Measurements from ENCODE around the gene SSNA1. TPM values are rescaled to one million over a fixed set of nuclear protein-coding genes. Genes with fewer than 3 reads are reported as not detected.

The SSNA1 gene
- total RNA-seq, 2 donors from 2014 or later = 43.7 to 84.7 TPM

DNA sequence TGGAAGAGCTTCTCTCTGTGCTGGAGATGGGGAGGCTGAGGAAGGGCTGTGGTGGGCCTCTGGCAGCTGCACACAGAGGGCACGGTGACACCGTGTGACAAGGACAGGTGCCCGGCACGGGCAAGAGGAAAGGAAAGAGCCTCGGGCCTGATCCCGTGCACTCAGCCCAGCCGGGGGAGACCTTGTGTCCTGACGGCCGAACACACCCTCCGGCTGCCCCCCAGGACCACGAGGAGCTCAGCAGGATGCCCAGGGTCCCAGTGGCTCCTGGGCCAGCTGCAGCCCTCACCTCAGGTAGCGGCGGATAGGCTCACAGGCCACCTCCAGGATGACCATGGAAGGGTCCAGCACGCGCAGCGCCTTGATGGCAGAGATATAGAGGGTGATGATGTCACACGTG, 5.6 kb upstream of the SSNA1 start:
- H3K4me1 Mint-ChIP-seq = peaks cover 4% of the 10 kb centered on the region
- H3K36me3 Mint-ChIP-seq (ENCODE audit: low read depth) = peaks cover 31% of the 10 kb centered on the region
- H3K9me3 Mint-ChIP-seq = no peaks in the 10 kb centered on the region
- H3K4me3 Mint-ChIP-seq = no peak overlapping the region
- no peaks in the 10 kb centered on the region for H3K27me3 Mint-ChIP-seq
- no peak for ATAC-seq (replicated peaks)
- H3K27ac Mint-ChIP-seq = no peak overlapping the region

DNA sequence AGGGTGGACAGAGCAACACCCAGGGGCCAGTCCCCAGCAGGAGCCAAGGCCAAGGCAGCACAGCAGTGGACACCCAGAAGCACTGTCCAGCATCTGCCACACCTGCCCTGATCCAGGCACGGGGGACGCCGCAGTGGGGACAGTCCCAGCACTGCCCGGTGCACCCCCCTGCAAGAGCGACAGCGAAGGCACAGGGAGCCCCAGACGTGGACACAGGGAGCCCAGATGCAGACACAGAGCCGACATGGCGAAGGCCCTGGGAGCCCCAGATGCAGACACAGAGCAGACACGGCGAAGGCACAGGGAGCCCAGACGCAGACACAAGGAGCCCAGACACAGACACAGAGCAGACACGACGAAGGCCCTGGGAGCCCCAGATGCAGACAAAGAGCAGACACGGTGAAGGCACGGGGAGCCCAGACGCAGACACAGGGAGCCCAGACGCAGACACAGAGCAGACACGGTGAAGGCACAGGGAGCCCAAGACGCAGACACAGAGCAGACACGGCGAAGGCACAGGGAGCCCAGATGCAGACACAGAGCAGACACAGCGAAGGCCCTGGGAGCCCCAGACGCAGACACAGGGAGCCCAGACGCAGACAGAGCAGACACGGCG, 4.4 kb upstream of the SSNA1 start:
- H3K36me3 Mint-ChIP-seq (ENCODE audit: low read depth) = peaks cover 31% of the 10 kb centered on the region
- no peak overlapping the region for H3K27ac Mint-ChIP-seq
- ATAC-seq (replicated peaks) = no peak
- no peaks in the 10 kb centered on the region for H3K27me3 Mint-ChIP-seq
- peaks cover 4% of the 10 kb centered on the region for H3K4me1 Mint-ChIP-seq
- no peaks in the 10 kb centered on the region for H3K9me3 Mint-ChIP-seq
- no peak overlapping the region for H3K4me3 Mint-ChIP-seq

DNA sequence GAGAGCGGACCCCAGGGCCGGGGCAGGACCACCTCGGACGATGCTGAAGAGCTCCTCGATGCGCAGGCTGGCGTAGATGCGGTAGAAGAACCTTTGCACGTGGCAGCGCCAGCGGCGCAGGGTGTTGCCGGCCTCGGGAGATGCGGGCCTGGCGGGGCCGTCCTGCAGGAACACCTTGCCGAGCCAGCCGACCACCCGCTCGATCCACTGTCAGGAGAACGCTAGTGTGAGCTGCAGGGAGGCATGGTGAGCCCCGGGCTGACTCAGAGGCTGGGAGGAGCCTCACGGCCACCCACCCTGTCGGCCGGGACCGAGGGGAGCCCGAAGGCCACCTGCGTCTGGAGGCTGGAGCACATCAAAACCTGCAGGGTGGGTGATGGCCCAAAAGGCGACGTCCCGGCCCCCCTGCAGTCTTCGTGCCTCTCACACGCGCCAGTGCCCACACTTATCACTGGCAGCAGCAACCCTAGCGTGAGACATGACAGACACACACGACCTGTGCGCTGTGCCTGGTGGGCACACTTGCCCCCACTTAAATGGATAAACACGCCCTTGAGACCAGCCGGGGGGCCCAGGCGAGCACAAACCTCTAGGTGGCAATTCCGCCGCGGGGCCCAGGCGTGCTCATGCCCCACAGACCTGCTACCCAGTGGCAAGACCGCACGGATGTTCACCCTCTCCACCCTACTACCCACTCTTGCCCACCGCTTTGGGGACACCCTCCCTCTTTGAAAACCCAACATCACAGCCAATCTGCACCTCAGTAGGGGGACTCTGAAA, 3.4 kb upstream of the SSNA1 start:
- no peak overlapping the region for H3K27ac Mint-ChIP-seq
- peaks cover 31% of the 10 kb centered on the region for H3K36me3 Mint-ChIP-seq (ENCODE audit: low read depth)
- no peaks in the 10 kb centered on the region for H3K27me3 Mint-ChIP-seq
- H3K9me3 Mint-ChIP-seq = no peaks in the 10 kb centered on the region
- H3K4me3 Mint-ChIP-seq = no peak overlapping the region
- peaks cover 4% of the 10 kb centered on the region for H3K4me1 Mint-ChIP-seq
- no peak for ATAC-seq (replicated peaks)

DNA sequence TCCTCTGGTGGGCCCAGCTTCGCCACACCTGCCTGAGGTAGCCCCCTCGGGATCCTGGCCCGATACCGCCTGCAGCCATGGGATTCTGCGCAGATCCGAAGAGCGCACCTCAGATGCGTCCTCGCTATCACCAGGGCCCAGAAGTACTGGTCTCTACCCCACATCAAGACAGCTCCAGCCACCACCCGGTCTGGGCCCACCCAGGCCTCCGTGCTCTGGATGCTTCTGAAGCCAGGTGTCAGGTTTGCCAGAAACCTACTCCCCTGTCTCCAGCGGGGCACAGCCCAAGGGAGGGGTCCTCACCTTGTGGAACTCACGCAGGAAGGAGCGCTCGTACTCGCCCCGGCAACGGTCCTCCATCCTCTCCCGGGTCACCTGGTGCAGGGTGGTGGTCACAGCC, 2.6 kb upstream of the SSNA1 start:
- Mint-ChIP-seq H3K36me3 (ENCODE audit: low read depth) (peaks cover 36% of the 10 kb centered on the region), H3K4me3 (no peak overlapping the region), H3K9me3 (no peaks in the 10 kb centered on the region)

DNA sequence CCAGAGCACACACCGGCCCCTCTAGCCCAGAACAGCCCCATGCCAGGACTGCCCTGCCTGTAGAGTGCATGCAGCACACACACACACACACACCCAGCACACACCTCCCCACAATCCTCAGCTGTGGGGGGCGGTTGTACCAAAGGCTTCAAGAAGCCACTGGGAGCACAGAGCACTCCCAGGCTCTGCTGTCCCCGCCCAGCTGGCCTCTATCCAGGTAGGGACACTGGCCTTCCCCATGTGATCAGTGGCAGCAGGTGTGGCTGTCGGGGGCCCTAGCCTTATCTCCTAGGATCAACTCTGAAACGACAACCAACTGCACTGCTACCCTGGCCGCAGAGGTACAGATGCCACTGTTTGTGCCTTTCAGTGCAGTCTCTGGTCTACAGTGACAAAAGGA, 2.1 kb upstream of the SSNA1 start:
- ATAC-seq (replicated peaks) = no peak
- Mint-ChIP-seq H3K4me3 (peak overlapping the region; percentile 89), H3K4me1 (peaks cover 4% of the 10 kb centered on the region), H3K36me3 (ENCODE audit: low read depth) (peaks cover 37% of the 10 kb centered on the region), H3K9me3 (no peaks in the 10 kb centered on the region), H3K27me3 (no peaks in the 10 kb centered on the region), H3K27ac (no peak overlapping the region)

More for the DNA sequence above, 2.6 kb upstream of the SSNA1 start:
- no peaks in the 10 kb centered on the region for H3K27me3 Mint-ChIP-seq
- ATAC-seq (replicated peaks) = no peak
- H3K4me1 Mint-ChIP-seq = peaks cover 4% of the 10 kb centered on the region
- no peak overlapping the region for H3K27ac Mint-ChIP-seq

DNA sequence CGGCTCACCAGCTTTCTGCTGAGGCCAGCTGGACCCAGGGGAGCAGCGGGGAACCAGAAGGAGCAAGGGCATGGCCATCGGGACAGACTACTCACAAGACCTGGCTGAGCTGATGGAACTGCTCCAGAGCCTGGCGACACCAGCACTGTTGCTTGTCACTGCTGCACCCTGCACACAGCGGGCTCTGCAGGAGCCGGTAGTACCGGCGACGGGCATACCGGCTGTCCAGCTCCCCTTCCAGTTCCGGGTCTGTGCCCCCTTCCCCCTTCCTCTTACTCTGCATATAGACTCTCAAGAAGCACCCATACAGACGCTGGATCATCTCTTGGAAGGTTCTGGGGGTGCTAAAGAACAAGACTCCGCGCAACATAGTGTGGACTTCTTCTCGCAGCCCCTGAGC, 1.1 kb upstream of the SSNA1 start:
- peak overlapping the region; percentile 93 for H3K27ac Mint-ChIP-seq
- H3K9me3 Mint-ChIP-seq = no peaks in the 10 kb centered on the region
- ATAC-seq (replicated peaks) = no peak

DNA sequence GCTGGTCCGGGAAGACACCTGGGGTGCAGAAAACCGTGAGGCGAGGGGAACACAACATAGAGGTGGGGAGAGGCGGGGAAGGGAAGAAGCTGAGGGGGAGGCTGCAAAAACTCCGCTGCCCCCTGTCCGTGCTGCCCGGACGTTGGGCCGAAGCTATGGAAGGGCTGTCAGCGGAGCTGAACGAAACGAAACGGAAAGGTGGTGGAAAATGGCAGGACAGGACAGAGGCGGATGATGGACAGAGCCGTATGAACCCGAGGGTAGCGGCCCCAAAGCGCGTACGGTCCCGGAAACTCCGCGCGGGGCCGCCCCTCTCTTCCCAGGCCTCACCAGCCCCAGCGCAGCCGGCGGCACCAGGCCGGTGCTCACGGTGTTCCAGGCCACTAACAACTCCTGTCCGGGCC, 388 bp upstream of the SSNA1 start:
- H3K27me3 Mint-ChIP-seq = no peaks in the 10 kb centered on the region
- H3K4me3 Mint-ChIP-seq = peak overlapping the region; percentile 89
- ATAC-seq (replicated peaks) = peak; percentile 10
- H3K36me3 Mint-ChIP-seq (ENCODE audit: low read depth) = peaks cover 24% of the 10 kb centered on the region
- peak overlapping the region; percentile 93 for H3K27ac Mint-ChIP-seq
- H3K9me3 Mint-ChIP-seq = no peaks in the 10 kb centered on the region
- peaks cover 4% of the 10 kb centered on the region for H3K4me1 Mint-ChIP-seq

More for the DNA sequence above, 1.1 kb upstream of the SSNA1 start:
- Mint-ChIP-seq H3K4me3 (peak overlapping the region; percentile 89), H3K4me1 (peaks cover 4% of the 10 kb centered on the region), H3K27me3 (no peaks in the 10 kb centered on the region), H3K36me3 (ENCODE audit: low read depth) (peaks cover 30% of the 10 kb centered on the region)

DNA sequence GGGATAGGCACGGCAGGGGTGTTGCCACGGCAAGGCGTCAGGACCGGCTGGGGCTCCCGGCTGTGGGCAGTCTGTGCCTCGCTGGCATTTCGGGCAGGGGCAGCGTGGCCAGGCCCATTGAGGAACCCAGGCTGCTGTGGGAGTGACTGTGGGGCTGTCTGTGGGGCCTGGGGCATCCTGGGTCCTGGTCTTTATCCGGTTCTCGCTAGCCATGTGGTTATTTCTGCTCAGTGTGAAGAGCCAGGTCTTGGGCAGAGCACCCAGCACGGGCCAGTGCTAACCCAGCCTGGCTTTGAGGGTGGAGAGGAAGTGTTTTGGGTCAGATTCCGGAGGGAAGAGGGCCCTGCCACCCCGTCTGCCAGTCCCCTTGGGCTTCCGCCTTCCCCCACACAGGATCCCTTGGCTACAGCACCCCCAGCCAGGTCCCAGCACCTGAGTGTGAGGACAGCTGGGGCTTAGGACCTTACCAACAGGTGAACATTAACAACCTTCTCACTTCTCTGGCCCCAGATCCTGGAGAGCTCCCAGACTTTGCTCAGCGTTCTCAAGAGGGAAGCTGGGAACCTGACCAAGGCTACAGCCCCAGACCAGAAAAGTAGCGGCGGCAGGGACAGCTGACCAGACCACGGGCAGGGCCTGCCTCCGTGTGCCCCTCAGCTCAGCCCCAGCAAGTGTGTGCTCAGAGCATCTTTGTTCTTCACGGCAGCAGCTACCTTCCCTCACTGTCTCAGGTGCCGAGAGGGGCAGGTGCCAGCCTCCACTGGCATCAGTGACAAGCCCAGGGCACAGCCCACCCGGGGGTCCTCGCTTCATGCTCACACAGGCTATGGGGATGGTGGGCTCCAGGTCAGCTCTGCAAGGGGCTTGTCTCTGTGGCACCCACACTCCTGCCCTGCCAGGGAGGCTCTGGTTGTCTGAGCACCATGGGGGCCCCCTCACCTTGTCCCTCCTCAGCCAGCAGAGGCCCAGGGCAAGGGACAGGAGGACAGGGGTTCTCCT, 1.1 kb downstream of the SSNA1 start:
- H3K27ac Mint-ChIP-seq = peak overlapping the region; percentile 93
- H3K9me3 Mint-ChIP-seq = no peaks in the 10 kb centered on the region
- H3K36me3 Mint-ChIP-seq (ENCODE audit: low read depth) = peaks cover 8% of the 10 kb centered on the region
- no peak for ATAC-seq (replicated peaks)
- H3K27me3 Mint-ChIP-seq = no peaks in the 10 kb centered on the region
- peak overlapping the region; percentile 89 for H3K4me3 Mint-ChIP-seq
- peaks cover 4% of the 10 kb centered on the region for H3K4me1 Mint-ChIP-seq

DNA sequence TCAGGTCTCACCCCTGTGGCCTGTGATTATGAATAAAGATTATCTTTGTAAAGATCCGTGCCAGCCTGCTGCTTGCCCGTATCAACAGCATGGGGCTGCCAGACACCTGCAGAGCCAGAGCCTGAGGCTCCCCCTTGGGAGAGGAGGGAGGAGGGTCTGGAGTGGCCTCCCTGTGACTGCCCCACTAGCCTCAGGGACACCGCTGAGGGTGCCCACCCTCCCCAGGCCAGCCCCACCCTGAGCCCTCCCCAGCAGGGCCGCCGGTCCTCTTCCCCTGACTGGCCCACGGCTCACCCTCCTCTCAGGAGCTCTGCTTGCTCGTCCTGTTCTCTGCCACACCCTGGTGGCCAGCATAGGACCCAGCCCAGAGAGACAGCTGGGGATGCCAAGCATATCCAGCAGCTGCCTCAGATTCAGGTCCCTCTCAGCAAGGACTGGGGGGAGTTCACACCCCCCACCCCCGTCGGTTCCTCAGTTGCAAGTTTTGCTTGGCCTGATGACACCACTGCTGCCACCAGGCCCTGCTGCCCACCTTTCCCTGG, 1.9 kb downstream of the SSNA1 start:
- peaks cover 4% of the 10 kb centered on the region for H3K4me1 Mint-ChIP-seq
- H3K27ac Mint-ChIP-seq = peak overlapping the region; percentile 93
- H3K9me3 Mint-ChIP-seq = no peaks in the 10 kb centered on the region
- no peaks in the 10 kb centered on the region for H3K27me3 Mint-ChIP-seq
- ATAC-seq (replicated peaks) = no peak
- peak overlapping the region; percentile 89 for H3K4me3 Mint-ChIP-seq
- H3K36me3 Mint-ChIP-seq (ENCODE audit: low read depth) = peaks cover 8% of the 10 kb centered on the region

DNA sequence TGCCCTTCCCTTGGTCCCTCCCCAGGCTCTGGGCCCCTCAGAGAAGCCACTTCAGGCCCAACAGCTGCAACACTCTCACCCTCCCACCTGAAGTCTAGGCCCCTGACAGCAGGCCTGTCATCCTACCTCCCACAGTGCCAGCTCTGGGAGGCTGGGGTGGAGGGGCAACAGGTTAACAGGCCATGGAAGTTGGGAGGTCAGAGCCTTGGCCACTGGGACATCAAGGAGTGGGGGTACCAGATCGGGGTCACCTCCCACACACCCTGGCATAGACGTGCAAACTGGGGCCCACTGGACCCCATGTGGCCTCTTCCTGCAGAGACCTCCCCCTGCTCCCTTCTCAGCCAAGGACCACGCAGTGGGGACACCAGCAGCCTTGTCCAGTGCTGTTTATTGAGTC, 2.8 kb downstream of the SSNA1 start:
- Mint-ChIP-seq H3K9me3 (no peaks in the 10 kb centered on the region), H3K27me3 (no peaks in the 10 kb centered on the region), H3K4me1 (peaks cover 4% of the 10 kb centered on the region), H3K36me3 (ENCODE audit: low read depth) (peaks cover 8% of the 10 kb centered on the region), H3K4me3 (peak overlapping the region; percentile 89), H3K27ac (peak overlapping the region; percentile 80)
- ATAC-seq (replicated peaks) = no peak

DNA sequence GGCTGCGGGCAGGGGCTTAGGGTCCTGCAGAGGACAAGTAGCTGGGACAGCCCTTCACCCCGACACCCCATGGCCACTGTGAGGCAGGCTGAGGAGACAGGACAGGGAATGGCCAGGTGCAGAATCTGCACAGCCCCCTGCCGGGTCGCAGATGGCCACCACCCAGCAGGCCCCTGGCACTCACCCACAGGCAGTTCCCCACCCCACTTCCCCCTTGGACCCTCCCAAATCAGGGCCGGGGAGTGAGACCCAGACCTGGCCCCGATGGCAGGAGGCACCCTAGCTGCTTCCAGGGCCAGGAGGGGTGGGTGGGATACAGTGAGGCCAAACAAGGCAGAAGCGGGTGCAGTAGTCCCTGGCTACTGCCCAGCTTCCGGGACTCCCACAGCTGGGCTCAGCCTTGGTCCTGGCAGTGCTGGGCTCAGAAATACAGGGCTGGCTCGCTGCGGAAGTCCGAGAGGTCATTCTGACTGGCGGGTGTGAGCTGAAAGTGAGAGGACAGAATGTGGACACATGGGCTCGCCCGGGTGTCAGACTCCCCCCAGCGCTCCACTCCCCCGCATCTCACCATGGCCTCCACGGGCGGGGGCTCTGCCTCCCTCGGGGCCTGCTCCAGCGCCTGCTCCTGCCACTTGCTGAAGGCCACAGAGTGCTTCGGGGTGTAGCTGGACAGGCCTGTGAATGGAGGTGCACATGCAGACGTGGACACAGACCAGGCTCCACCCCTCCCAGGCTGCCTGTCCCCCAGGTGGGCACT, 3.4 kb downstream of the SSNA1 start:
- H3K27me3 Mint-ChIP-seq = no peaks in the 10 kb centered on the region
- no peak overlapping the region for H3K4me3 Mint-ChIP-seq
- peaks cover 8% of the 10 kb centered on the region for H3K36me3 Mint-ChIP-seq (ENCODE audit: low read depth)
- no peaks in the 10 kb centered on the region for H3K9me3 Mint-ChIP-seq
- H3K27ac Mint-ChIP-seq = no peak overlapping the region
- ATAC-seq (replicated peaks) = no peak
- peaks cover 4% of the 10 kb centered on the region for H3K4me1 Mint-ChIP-seq

DNA sequence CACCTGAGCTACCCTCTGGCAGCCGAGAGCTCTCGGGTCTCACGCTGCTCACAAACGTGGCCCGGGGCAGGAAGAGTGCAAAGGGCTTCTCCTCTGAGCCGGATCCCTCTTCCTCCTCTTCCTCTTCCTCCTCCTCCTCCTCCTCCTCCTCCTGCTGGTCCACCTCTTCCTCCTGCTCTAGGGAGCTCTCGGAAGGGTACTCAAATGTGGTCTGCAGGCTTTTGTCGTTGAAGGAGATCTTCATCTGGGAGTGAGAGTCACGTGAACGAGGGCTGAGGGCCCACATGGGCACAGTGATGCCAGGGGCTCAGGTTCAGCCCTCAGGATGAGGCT, 3.9 kb downstream of the SSNA1 start:
- Mint-ChIP-seq H3K36me3 (ENCODE audit: low read depth) (peaks cover 8% of the 10 kb centered on the region), H3K27me3 (no peaks in the 10 kb centered on the region), H3K9me3 (no peaks in the 10 kb centered on the region), H3K4me1 (peaks cover 3% of the 10 kb centered on the region), H3K27ac (no peak overlapping the region), H3K4me3 (no peak overlapping the region)
- ATAC-seq (replicated peaks) = no peak

DNA sequence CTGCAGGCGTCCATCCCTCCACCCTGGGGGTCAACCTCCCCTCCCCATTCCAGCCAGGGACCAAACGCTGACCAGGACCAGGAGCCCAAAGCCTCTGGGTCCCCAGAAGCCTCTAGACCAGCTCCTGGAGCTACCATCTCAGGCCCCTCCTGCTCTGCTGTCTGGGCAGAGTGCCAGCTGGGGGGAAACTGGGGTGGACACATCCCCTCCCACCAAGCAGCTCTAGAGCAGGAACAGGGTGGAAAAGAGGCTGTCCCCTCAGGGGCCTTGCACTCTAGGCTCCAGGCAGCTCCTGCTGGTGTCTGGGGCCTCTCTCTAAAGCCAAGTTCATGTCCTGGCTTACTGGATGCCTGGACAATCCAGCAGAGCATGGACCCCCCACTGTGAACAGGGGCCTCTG, 4.4 kb downstream of the SSNA1 start:
- H3K27me3 Mint-ChIP-seq = no peaks in the 10 kb centered on the region
- H3K27ac Mint-ChIP-seq = no peak overlapping the region
- H3K9me3 Mint-ChIP-seq = no peaks in the 10 kb centered on the region
- no peaks in the 10 kb centered on the region for H3K4me1 Mint-ChIP-seq
- no peak overlapping the region for H3K4me3 Mint-ChIP-seq
- H3K36me3 Mint-ChIP-seq (ENCODE audit: low read depth) = peaks cover 8% of the 10 kb centered on the region
- ATAC-seq (replicated peaks) = no peak

DNA sequence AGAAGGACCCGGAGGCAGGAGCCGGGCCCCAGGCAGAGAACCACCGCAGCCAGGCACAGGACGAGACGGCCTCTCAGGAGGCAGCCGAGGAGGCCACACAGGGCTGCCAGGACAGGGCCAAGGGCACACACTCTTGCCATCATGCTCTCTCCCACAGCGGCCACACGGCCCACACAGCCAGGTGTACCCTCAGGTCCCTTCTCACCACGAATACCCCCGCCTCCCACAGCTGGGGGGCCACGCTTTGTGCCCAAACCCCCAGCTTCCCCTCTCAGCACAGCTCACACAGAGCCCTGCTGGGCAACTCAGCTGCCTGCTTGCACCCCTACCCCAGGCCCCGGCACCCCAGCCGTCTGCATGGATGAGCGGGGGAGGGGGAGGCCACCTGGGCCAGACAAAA, 5.3 kb downstream of the SSNA1 start:
- no peak for ATAC-seq (replicated peaks)
- Mint-ChIP-seq H3K27me3 (no peaks in the 10 kb centered on the region), H3K4me3 (no peak overlapping the region), H3K36me3 (ENCODE audit: low read depth) (peaks cover 8% of the 10 kb centered on the region), H3K9me3 (no peaks in the 10 kb centered on the region), H3K4me1 (no peaks in the 10 kb centered on the region), H3K27ac (no peak overlapping the region)
